GOT3 (cell line): ENCODE results near the gene SDE2.
"Not testable (repeated sequence)": the region's sequence is repeated elsewhere in the genome, so short reads cannot be mapped to it uniquely, and the experiment has no call there.

Experiments used
- DNase-seq: peaks from one replicate; lab custom pipeline; 2025; ENCODE audit warnings: mixed read lengths; lab: John Stamatoyannopoulos, UW

Gene SDE2

GRCh38 chr1:225975146-225975545 is 24.0 kb downstream of the SDE2 start:
- DNase-seq = not testable (repeated sequence)

GRCh38 chr1:225974454-225974853 is 24.7 kb downstream of the SDE2 start:
- no peak for DNase-seq

GRCh38 chr1:225973158-225973557 is 26.0 kb downstream of the SDE2 start:
- no peak for DNase-seq

- DNase-seq = no peak
Observed at GRCh38 chr1:225972344-225973152, 26.6 kb downstream of the SDE2 start.

- not testable (repeated sequence) for DNase-seq
Observed at GRCh38 chr1:225970592-225971157, 28.5 kb downstream of the SDE2 start.

- DNase-seq = not testable (repeated sequence)
Observed at GRCh38 chr1:225969751-225970150, 29.4 kb downstream of the SDE2 start.

DNA sequence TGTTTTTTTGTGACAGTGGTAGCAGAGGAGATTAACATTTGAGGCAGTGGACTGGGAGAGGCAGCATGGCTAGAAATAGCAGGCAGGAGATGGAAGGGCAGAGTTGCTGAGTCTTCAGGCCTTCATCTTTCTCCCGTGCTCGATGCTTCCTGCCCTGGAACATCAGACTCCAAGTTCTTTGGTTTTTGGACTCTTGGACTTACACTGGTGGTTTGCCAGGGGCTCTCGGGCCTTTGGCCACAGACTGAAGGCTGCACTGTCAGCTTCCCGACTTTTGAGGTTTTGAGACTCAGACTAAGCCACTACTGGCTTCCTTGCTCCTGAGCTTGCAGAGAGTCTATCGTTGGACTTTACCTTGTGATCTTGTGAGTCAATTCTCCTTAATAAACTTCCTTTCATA is 33.9 kb downstream of the SDE2 start:
- DNase-seq = no peak

- DNase-seq = no peak
Observed at GRCh38 chr1:225963735-225964530, 35.2 kb downstream of the SDE2 start.

- DNase-seq = no peak
Observed at GRCh38 chr1:225962440-225962975, 36.6 kb downstream of the SDE2 start.

GRCh38 chr1:225961659-225962439 is 37.3 kb downstream of the SDE2 start:
- DNase-seq = no peak

DNA sequence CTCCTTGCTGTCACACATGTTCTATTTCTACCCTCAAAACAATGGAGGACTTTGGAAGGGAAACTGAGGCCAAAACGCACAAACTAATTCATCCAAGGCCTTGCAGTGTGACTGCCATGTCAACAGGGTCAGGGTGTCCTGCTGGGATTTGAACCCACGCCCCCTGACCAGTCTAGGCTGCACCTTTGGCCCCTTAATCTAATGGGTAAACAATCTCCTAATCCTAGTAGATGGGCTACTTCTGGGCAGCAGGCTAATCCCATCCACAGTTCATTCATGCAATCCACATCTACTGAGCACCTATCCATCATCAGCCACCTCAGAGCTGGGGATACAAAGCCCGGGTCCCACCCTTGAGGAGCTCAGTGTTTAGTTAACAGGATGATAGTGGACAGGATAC is 41.1 kb downstream of the SDE2 start:
- DNase-seq = no peak

GRCh38 chr1:225954753-225955152 is 44.4 kb downstream of the SDE2 start:
- no peak for DNase-seq

GRCh38 chr1:225953315-225953714 is 45.8 kb downstream of the SDE2 start:
- DNase-seq = no peak

- no peak for DNase-seq
Observed at GRCh38 chr1:225950905-225951497, 48.1 kb downstream of the SDE2 start.

DNA sequence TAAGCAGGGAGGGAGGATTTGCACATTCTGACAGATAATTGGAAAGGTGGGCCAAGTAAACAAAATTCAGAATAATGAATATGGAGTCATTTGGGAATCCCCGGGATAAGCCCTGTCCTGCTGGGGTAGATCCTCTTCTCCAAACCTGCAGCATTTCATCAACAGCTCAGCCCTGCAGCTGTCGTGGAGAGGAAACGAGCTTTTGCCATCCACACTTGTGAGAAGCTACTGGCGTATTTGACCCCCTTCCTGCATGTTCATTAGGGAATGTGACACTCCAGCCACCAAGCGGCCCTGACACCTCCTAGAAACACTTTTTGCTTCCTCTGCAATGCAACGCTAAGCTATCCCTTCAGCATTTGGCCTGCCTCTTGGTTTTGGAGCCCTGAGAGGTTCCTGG is 50.1 kb downstream of the SDE2 start:
- DNase-seq = no peak

DNA sequence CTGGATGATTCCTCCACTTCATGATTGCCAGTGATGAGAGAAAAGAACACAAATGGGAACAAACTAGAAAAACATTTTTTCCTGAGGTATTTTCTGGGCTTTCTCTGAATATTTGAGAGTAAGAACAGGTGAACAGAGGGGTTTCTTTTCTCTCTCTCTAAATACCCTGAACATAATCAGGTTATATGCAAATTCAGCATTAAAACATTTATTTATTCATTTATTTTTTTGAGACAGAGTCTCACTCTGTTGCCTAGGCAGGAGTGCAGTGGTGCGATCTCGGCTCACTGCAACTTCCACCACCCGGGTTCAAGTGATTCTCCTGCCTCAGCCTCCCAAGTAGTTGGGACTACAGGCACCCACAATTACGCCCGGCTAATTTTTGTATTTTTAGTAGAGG is 52.3 kb downstream of the SDE2 start:
- no peak for DNase-seq

GRCh38 chr1:225946082-225946620 is 53.0 kb downstream of the SDE2 start:
- no peak for DNase-seq

- no peak for DNase-seq
Observed at GRCh38 chr1:225945564-225945963, 53.6 kb downstream of the SDE2 start.

DNA sequence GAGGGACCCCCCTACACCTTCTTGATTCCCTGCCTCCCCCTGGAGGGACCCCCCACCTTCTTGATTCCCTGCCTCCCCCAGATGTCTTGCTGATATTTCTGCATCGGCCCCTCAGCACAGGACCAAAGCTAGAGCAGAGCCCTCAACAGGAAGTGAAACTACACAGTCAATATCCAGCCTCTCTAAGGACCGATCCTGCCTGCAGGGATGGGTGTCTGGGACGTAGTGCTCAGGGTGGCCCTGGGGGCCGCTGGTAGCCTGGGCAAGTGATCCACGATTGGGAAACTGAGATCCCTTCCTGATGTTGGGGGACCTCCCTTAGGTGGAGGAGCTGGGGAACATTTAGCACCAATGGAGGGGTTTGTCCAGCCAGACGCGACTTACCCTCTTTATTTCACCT is 54.2 kb downstream of the SDE2 start:
- no peak for DNase-seq

DNA sequence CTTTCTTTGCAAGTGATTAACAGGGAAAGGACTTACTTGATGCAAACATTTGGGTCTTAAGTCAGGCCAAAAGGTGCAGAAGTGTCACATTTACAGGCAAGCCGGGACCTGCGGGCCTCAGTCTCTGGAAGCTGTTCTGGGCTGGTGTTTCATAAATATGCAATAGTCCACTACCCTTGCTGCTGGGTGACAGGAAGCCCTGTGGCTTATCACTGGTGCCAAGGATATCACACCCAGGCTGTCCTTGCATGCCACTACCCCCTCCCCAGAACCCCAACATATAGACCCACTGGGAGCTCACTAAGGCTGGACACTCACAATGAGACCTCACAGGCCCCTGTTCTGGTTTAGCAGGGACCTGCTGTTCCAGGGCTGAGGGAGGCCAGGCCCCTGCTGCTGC is 54.8 kb downstream of the SDE2 start:
- no peak for DNase-seq

DNA sequence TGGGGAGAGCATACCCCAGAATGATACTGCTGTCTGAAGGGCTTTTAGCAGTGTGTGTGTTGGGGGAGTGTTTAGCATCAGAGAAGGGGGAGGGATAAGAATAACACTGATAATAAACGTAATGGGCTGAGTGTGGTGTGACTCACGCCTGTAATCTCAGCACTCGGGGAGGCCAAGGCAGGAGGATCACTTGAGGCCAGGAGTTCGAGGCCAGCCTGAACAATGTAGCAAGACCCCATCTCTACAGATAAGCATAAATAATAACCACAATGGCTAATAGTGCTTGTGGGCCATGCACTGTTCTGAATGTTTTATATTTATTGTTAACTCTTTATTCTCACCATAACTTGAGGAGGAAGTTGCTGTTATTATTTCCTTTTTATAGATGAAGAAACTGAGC is 55.6 kb downstream of the SDE2 start:
- DNase-seq = no peak
